ENCODE measurements around the gene SLC22A31. TPM values are rescaled to one million over a fixed set of nuclear protein-coding genes. Genes with fewer than 3 reads are reported as not detected.

Gene SLC22A31
- total and polyA plus RNA-seq, 9 of the 15 experiments (the other 6 are each of a cell fraction or from before 2014, with no cell fraction given): 0.29 to 2.2 (median 0.47) TPM; not detected in 3

- TF ChIP-seq MLX (CRISPR knock-in tag; conservative IDR thresholded peaks at IDR 0.05): 0 out of 4 replicates have a peak, but pooled peaks of 1 of the 2 experiments have one; percentile 36
- TF ChIP-seq FOXM1 (IDR thresholded peaks at IDR 0.05; ENCODE audit: low read depth): no peak
- TF ChIP-seq FOXM1 (CRISPR knock-in tag; IDR thresholded peaks at IDR 0.05; ENCODE audit: low read depth): 0 out of 2 replicates have a peak, but pooled peaks have one; percentile 53
- peak in 1 of 3 experiments; percentile 42 for TF ChIP-seq YY1 (IDR thresholded peaks at IDR 0.05; ENCODE audit: borderline replicate concordance in 1 of 3, control insufficient read depth in 1 of 3, extremely low read depth in 1 of 3, insufficient read depth in 3 of 3, insufficient read length in 1 of 3, insufficient replicate concordance in 2 of 3, low read depth in 1 of 3, low read length in 2 of 3)
- peak in 1 of 2 experiments; percentile 100; a peak in 1 of 4 replicates for TF ChIP-seq KDM4B (IDR thresholded peaks at IDR 0.05; ENCODE audit: borderline replicate concordance in 2 of 2, low read depth in 1 of 2)
- TF ChIP-seq NFRKB (IDR thresholded peaks at IDR 0.05; ENCODE audit: low read depth): 0 out of 2 replicates have a peak, but pooled peaks have one; percentile 22
- no peak; the same call in 1 of the 2 replicates for TF ChIP-seq HCFC1 (IDR thresholded peaks at IDR 0.05; ENCODE audit: low read depth, low read length)
- TF ChIP-seq, protein P1, sequence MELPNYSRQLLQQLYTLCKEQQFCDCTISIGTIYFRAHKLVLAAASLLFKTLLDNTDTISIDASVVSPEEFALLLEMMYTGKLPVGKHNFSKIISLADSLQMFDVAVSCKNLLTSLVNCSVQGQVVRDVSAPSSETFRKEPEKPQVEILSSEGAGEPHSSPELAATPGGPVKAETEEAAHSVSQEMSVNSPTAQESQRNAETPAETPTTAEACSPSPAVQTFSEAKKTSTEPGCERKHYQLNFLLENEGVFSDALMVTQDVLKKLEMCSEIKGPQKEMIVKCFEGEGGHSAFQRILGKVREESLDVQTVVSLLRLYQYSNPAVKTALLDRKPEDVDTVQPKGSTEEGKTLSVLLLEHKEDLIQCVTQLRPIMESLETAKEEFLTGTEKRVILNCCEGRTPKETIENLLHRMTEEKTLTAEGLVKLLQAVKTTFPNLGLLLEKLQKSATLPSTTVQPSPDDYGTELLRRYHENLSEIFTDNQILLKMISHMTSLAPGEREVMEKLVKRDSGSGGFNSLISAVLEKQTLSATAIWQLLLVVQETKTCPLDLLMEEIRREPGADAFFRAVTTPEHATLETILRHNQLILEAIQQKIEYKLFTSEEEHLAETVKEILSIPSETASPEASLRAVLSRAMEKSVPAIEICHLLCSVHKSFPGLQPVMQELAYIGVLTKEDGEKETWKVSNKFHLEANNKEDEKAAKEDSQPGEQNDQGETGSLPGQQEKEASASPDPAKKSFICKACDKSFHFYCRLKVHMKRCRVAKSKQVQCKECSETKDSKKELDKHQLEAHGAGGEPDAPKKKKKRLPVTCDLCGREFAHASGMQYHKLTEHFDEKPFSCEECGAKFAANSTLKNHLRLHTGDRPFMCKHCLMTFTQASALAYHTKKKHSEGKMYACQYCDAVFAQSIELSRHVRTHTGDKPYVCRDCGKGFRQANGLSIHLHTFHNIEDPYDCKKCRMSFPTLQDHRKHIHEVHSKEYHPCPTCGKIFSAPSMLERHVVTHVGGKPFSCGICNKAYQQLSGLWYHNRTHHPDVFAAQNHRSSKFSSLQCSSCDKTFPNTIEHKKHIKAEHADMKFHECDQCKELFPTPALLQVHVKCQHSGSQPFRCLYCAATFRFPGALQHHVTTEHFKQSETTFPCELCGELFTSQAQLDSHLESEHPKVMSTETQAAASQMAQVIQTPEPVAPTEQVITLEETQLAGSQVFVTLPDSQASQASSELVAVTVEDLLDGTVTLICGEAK (IDR thresholded peaks at IDR 0.05): peak; percentile 99
- TF ChIP-seq, protein P1 (CRISPR knock-in tag; IDR thresholded peaks at IDR 0.05): no peak
- TF ChIP-seq SMARCC2 (IDR thresholded peaks at IDR 0.05; ENCODE audit: low read depth): peak; percentile 53; the same call in 1 of the 2 replicates
- TF ChIP-seq, protein P2, sequence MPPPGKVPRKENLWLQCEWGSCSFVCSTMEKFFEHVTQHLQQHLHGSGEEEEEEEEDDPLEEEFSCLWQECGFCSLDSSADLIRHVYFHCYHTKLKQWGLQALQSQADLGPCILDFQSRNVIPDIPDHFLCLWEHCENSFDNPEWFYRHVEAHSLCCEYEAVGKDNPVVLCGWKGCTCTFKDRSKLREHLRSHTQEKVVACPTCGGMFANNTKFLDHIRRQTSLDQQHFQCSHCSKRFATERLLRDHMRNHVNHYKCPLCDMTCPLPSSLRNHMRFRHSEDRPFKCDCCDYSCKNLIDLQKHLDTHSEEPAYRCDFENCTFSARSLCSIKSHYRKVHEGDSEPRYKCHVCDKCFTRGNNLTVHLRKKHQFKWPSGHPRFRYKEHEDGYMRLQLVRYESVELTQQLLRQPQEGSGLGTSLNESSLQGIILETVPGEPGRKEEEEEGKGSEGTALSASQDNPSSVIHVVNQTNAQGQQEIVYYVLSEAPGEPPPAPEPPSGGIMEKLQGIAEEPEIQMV (tag; conservative IDR thresholded peaks at IDR 0.05; ENCODE audit: low read depth): no peak
- 0 out of 2 replicates have a peak, but pooled peaks have one; percentile 11 for TF ChIP-seq E2F4 (CRISPR knock-in tag; IDR thresholded peaks at IDR 0.05; ENCODE audit: low read depth)
Measured at GRCh38 chr16:89241187-89242007, 41.1 kb upstream of the SLC22A31 start (continued).
